ENCODE measurements around the gene PTS. TPM values are rescaled to one million over a fixed set of nuclear protein-coding genes. Genes with fewer than 3 reads are reported as not detected.
A peak's percentile ranks its signal among the peaks of the same experiment; 100 is the strongest.

PTS gene
- total RNA-seq, 4 donors from 2014 or later = 27.2 to 48.0 (median 39.3) TPM

DNA sequence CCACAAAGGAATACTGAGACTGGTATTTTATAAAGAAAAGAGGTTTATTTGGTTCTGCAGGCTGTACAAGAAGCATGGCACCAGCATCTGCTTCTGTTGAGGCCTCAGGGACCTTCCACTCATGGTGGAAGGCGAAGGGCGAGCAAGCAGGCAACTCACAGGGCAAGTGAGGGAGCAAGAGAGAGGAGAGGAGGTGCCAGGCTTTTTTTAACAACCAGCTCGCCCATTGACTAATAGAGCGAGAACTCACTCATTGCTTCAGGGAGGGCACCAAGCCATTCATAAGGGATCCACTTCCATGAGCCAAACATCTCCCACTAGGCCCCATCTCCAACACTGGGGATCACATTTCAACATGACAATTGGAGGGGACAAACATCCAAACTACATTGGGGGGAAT is 1.2 kb downstream of the PTS start:
- TF ChIP-seq, protein P1, sequence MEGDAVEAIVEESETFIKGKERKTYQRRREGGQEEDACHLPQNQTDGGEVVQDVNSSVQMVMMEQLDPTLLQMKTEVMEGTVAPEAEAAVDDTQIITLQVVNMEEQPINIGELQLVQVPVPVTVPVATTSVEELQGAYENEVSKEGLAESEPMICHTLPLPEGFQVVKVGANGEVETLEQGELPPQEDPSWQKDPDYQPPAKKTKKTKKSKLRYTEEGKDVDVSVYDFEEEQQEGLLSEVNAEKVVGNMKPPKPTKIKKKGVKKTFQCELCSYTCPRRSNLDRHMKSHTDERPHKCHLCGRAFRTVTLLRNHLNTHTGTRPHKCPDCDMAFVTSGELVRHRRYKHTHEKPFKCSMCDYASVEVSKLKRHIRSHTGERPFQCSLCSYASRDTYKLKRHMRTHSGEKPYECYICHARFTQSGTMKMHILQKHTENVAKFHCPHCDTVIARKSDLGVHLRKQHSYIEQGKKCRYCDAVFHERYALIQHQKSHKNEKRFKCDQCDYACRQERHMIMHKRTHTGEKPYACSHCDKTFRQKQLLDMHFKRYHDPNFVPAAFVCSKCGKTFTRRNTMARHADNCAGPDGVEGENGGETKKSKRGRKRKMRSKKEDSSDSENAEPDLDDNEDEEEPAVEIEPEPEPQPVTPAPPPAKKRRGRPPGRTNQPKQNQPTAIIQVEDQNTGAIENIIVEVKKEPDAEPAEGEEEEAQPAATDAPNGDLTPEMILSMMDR (IDR thresholded peaks at IDR 0.05) = no peak
- no peak for TF ChIP-seq POLR2A (IDR thresholded peaks at IDR 0.05)
- H3K27me3 ChIP-seq = no peaks in the 10 kb centered on the region
- peaks cover 8 to 11% of the 10 kb centered on the region in 2 donors for H3K4me1 ChIP-seq
- H3K27ac ChIP-seq = peak overlapping the region in 2 of 3 donors; percentile 90 to 99
- H3K9me3 ChIP-seq = no peaks in the 10 kb centered on the region
- DNase-seq = no peak
- intact Hi-C loops (cut with DNase I) = no loop called here
- H3K36me3 ChIP-seq = peaks cover 0 to 13% of the 10 kb centered on the region in 2 donors
- WGBS, 2 donors = 79 to 85% methylated on average over 4 of the region's 4 CpGs
- peak overlapping the region in 1 of 3 donors; percentile 50 for H3K4me3 ChIP-seq (replicated peaks in 1 of 3)

DNA sequence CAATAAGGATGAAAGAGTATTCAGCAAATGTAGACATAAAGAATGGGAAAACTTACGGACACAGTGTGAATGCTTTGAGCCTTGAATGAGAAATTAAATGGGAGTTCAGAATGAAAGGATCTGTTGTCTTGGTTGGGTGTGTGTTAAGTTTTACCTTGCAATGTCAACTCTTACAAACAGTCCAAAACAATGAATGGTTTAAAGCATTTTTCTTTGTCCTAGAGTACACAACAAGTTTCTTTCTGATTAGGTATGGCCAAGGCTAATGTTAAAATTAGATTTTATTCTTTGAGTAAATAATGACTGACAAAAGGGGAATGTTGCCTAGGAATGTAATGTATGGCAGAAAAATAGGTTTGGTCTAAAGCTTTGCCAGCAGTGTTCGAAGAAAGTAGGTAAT is 2.5 kb downstream of the PTS start:
- intact Hi-C loops (cut with DNase I) = no loop called here
- 97 to 98% methylated on average over 2 of the region's 2 CpGs for WGBS, 2 donors
- H3K4me3 ChIP-seq (replicated peaks in 1 of 3) = no peak overlapping the region
- no peaks in the 10 kb centered on the region for H3K27me3 ChIP-seq
- H3K27ac ChIP-seq = no peak overlapping the region
- DNase-seq = no peak
- no peak for TF ChIP-seq POLR2A (IDR thresholded peaks at IDR 0.05)
- TF ChIP-seq, protein P1 (IDR thresholded peaks at IDR 0.05) = no peak
- H3K4me1 ChIP-seq = peaks cover 8 to 11% of the 10 kb centered on the region in 2 donors
- H3K36me3 ChIP-seq = peaks cover 0 to 16% of the 10 kb centered on the region in 2 donors
- no peaks in the 10 kb centered on the region for H3K9me3 ChIP-seq

DNA sequence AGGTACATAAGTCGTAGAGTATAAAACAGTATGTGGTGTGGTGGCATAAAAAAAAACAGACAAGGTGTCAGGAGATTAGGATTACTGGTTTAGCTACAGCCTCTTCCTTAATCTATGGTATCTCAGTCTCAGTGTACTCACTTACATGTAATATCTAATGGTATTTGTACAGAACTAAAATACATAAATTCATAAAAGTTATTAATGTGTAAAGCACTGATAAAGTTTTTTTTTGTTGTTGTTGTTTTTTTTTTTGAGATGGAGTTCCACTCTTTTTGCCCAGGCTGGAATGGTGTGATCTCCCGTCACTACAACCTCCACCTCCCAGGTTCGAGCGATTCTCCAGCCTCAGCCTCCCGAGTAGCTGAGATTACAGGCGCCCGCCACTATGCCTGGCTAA is 2.9 kb downstream of the PTS start:
- no peak for DNase-seq
- no peaks in the 10 kb centered on the region for H3K9me3 ChIP-seq
- peaks cover 0 to 20% of the 10 kb centered on the region in 2 donors for H3K36me3 ChIP-seq
- no peaks in the 10 kb centered on the region for H3K27me3 ChIP-seq
- no peak overlapping the region for H3K4me3 ChIP-seq (replicated peaks in 1 of 3)
- peaks cover 8 to 11% of the 10 kb centered on the region in 2 donors for H3K4me1 ChIP-seq
- 95 to 96% methylated on average over 7 of the region's 7 CpGs for WGBS, 2 donors
- no peak overlapping the region for H3K27ac ChIP-seq
- no peak for TF ChIP-seq POLR2A (IDR thresholded peaks at IDR 0.05)
- TF ChIP-seq, protein P1 (IDR thresholded peaks at IDR 0.05) = no peak
- intact Hi-C loops (cut with DNase I) = no loop called here

DNA sequence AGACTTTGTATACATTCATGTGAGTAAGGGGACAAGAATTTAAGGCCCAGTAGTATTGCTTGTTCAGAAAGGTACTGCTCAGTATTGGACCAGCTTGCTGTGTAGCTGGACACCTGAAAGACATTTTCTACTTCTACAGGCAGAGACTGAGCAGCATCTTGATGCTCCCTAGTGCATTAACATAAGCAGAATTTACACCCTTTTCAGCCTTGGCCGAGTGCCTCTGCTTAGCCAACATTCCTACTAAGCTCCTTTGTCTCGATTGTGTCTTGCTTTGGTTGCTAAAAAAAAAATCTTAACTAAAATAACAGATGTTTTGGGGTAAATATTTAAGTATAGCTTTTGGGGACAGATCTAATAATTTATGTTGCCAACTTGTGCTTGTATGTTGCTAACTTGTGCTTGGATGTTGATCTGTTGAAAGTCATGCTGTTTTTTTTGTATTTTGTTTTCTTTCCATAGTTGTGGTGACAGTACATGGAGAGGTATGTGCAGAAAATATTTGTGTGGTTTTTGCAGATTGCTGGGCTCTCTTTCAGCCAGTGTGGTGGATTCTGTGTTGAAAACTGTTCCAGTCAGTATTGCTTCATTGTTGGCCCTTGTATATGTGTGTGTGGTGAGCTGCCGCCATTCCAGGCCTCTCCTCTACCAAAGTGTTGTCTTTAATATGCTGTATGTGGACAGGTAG is 3.7 kb downstream of the PTS start:
- no peak for TF ChIP-seq POLR2A (IDR thresholded peaks at IDR 0.05)
- TF ChIP-seq, protein P1 (IDR thresholded peaks at IDR 0.05) = no peak
- H3K4me1 ChIP-seq = peaks cover 8 to 11% of the 10 kb centered on the region in 2 donors
- H3K27ac ChIP-seq = no peak overlapping the region
- H3K36me3 ChIP-seq = peaks cover 0 to 26% of the 10 kb centered on the region in 2 donors
- no peaks in the 10 kb centered on the region for H3K27me3 ChIP-seq
- intact Hi-C loops (cut with DNase I) = no loop called here
- no peaks in the 10 kb centered on the region for H3K9me3 ChIP-seq
- 75 to 76% methylated on average over 3 of the region's 3 CpGs for WGBS, 2 donors
- no peak for DNase-seq
- H3K4me3 ChIP-seq (replicated peaks in 1 of 3) = no peak overlapping the region

DNA sequence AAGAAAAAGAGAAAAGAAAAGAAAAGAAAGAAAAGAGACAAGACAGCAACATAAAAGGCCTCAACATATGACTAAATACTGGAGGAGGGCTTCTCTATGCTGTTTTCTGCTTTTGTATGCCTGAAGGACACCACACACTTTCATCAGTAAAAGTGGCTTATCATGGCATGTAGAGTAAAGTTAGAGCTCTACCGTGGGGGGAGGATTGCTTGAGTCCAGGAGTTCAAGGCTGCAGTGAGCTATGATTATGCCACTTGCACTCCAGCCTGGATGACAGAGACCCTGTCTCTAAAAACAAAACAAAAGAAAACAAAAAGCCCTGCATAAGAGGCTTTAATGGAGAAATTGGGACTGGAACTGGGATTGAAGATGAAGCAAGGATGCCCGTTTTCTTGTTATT is 5.7 kb downstream of the PTS start:
- TF ChIP-seq, protein P1 (IDR thresholded peaks at IDR 0.05) = no peak
- TF ChIP-seq POLR2A (IDR thresholded peaks at IDR 0.05) = no peak
- H3K27me3 ChIP-seq = no peaks in the 10 kb centered on the region
- WGBS, 2 donors = 80 to 83% methylated on average over 2 of the region's 2 CpGs
- no peaks in the 10 kb centered on the region for H3K9me3 ChIP-seq
- DNase-seq = no peak
- H3K4me1 ChIP-seq = peaks cover 6 to 10% of the 10 kb centered on the region in 2 donors
- no peak overlapping the region for H3K4me3 ChIP-seq (replicated peaks in 1 of 3)
- intact Hi-C loops (cut with DNase I) = no loop called here
- H3K27ac ChIP-seq = no peak overlapping the region
- H3K36me3 ChIP-seq = peaks cover 8 to 40% of the 10 kb centered on the region in 2 donors

All from thyroid gland (tissue), 4 donors.